ENCODE measurements around the gene AMDHD1.

Gene AMDHD1

GRCh38 chr12:95943330-95943842, at the start of gene AMDHD1:
Gene AMDHD1 (plus strand): TSS chr12:95943331. CDS start chr12:95943399, 68 bp downstream.
- DNase-seq (ENCODE audit: low read depth) = no peak

- DNase-seq (ENCODE audit: low read depth) = no peak
These were observed 46.3 kb upstream of the AMDHD1 start for GRCh38 chr12:95896846-95897245.

- no peak for DNase-seq (ENCODE audit: low read depth)
These were observed 45.0 kb upstream of the AMDHD1 start for GRCh38 chr12:95898081-95898480.

- DNase-seq (ENCODE audit: low read depth) = peak; percentile 57
These were observed 34.6 kb upstream of the AMDHD1 start for GRCh38 chr12:95908573-95908972.

- DNase-seq (ENCODE audit: low read depth) = no peak
These were observed 33.3 kb upstream of the AMDHD1 start for GRCh38 chr12:95909871-95910270.

GRCh38 chr12:95918194-95918993, 24.7 kb upstream of the AMDHD1 start:
- DNase-seq (ENCODE audit: low read depth) = peak; percentile 34

- DNase-seq (ENCODE audit: low read depth) = no peak
These were observed 24.0 kb upstream of the AMDHD1 start for GRCh38 chr12:95919110-95919509.

GRCh38 chr12:95922231-95922630, 20.9 kb upstream of the AMDHD1 start:
- peak; percentile 47 for DNase-seq (ENCODE audit: low read depth)

GRCh38 chr12:95940514-95940913, 2.6 kb upstream of the AMDHD1 start:
- no peak for DNase-seq (ENCODE audit: low read depth)

- no peak for DNase-seq (ENCODE audit: low read depth)
These were observed 1.0 kb upstream of the AMDHD1 start for GRCh38 chr12:95942101-95942523.

GRCh38 chr12:95942524-95943329, 404 bp upstream of the AMDHD1 start, which contains the start of gene CCDC38:
Gene CCDC38 (minus strand): TSS chr12:95942614. CDS start chr12:95936509, 6,105 bp downstream.
- DNase-seq (ENCODE audit: low read depth) = peak; percentile 58

GRCh38 chr12:95944108-95944704, 1.1 kb downstream of the AMDHD1 start:
- no peak for DNase-seq (ENCODE audit: low read depth)

GRCh38 chr12:95949477-95950206, 6.5 kb downstream of the AMDHD1 start:
- DNase-seq (ENCODE audit: low read depth) = no peak

- no peak for DNase-seq (ENCODE audit: low read depth)
These were observed 8.4 kb downstream of the AMDHD1 start for GRCh38 chr12:95951515-95951914.

GRCh38 chr12:95953000-95953399, 9.9 kb downstream of the AMDHD1 start:
- no peak for DNase-seq (ENCODE audit: low read depth)

GRCh38 chr12:95955549-95956159, 12.5 kb downstream of the AMDHD1 start:
- DNase-seq (ENCODE audit: low read depth) = no peak

- DNase-seq (ENCODE audit: low read depth) = no peak
These were observed 13.5 kb downstream of the AMDHD1 start for GRCh38 chr12:95956557-95957145.

- no peak for DNase-seq (ENCODE audit: low read depth)
These were observed 16.0 kb downstream of the AMDHD1 start for GRCh38 chr12:95959107-95959506.

- no peak for DNase-seq (ENCODE audit: low read depth)
These were observed 17.1 kb downstream of the AMDHD1 start for GRCh38 chr12:95960241-95960640.

- DNase-seq (ENCODE audit: low read depth) = no peak
These were observed 19.1 kb downstream of the AMDHD1 start for GRCh38 chr12:95962222-95962621.

GRCh38 chr12:95963096-95963495, 20.0 kb downstream of the AMDHD1 start:
- no peak for DNase-seq (ENCODE audit: low read depth)

All from stromal cell of bone marrow (primary cell).